HG02870 (cell line): ENCODE data around the gene HES7.
"Not testable (repeated sequence)": the region's sequence is repeated elsewhere in the genome, so short reads cannot be mapped to it uniquely, and the experiment has no call there.

ENCODE experiments used
- ATAC-seq: cut with Tn5 transposase; IDR thresholded peaks from one replicate; pipeline ENCODE4 v1.9.1; 2021; ENCODE audit warnings: mild to moderate bottlenecking, moderate library complexity; ENCODE audit not compliant: unreplicated experiment

HES7 gene

DNA sequence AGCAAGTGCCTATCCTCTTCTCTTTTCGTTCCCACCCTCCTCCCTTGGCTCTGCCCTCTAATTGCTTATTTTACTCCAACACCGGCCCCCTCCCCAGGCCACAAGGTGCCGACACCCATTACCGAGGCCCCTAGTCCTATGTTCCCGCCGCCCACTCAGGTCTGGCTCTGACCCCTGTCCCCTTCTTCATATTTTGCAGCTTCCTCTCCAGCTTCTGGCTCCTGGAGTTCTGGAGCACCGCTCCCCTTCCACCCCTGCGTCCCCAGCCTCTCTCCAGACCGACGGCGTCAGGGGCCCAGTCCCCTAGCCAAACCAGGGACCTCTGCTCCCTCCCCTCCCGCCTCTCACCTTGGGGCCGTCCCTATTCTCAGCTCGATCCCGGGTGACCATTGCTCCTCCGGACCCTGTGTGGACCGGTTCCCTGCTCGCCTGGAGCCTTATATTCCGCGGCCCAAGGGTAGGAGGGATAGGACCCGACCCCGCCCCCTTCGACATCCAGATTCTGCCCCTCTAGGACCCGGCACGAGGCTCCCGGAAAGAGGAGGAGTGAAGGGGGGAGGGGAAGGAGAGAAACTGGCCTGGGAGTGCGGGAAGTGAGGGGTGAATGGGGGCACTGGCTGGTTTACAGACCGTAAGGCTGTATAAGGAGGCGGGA, at the start of gene HES7:
HES7 (minus strand) TSS at position 412 of the 655 bp plus-strand sequence; CDS start at position 390, 22 bp downstream.
- no peak for ATAC-seq

- ATAC-seq = peak; percentile 68
These were observed 49.4 kb upstream of the HES7 start for GRCh38 chr17:8173056-8173870.

DNA sequence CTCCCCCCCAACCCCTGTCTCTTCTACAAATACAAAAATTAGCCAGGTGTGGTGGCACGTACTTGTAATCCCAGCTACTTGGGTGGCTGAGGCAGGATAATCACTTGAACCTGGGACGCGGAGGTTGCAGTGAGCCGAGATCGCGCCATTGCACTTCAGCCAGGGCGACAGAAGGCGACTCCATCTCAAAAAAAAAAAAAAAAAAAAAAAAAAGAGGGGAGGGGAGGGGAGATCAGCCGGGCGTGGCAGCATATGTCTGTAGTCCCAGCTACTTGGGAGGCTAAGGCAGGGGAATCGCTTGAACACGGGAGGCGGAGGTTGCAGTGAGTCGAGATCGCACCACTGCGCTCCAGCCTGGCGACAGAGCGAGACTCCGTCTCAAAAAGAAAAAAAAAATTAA, 46.3 kb upstream of the HES7 start:
- not testable (repeated sequence) for ATAC-seq

GRCh38 chr17:8167526-8167925, 43.6 kb upstream of the HES7 start:
- ATAC-seq = no peak

GRCh38 chr17:8166731-8167130, 42.8 kb upstream of the HES7 start:
- ATAC-seq = no peak

- ATAC-seq = no peak
These were observed 40.9 kb upstream of the HES7 start for GRCh38 chr17:8164815-8165131.

DNA sequence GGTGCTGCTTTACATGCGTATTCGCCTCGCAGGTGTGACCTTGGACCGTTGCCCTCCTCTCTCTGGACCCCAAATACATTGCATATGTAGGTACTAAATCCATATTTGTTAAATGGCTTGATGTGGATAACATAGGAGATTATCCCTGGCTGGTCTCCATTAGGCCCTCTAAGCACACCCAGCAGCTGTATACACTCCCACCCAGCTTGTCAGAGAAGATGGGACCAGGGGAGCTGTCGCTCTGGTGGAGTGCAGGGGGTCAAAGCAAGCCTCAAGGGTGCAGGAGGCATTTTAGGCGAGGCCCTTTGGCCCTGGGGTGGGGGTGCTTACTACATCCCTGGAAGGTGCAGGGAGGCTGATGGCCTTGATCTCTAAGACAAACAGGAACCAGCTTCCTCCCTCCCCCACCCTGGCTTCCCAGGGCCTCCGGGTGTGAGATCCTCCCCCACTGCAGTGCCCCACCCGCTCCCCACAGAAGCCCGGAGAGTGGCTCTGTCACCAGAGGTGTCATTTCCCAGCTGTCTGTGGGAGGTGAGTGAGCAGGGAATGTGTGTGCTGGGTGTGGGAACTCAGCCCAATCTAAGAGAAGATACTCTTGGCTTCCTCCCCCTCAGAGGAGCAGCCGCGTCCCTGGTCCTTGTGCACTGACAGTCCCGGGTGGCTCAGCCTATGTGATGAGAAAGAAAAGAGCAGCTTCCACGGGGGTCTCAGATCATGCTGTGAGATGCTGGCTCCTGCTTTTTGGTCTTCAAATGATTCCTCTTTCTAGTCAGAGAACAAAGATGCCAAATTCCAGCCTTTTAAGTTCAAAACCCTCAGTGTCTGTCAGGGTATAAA, 40.3 kb upstream of the HES7 start:
- no peak for ATAC-seq

DNA sequence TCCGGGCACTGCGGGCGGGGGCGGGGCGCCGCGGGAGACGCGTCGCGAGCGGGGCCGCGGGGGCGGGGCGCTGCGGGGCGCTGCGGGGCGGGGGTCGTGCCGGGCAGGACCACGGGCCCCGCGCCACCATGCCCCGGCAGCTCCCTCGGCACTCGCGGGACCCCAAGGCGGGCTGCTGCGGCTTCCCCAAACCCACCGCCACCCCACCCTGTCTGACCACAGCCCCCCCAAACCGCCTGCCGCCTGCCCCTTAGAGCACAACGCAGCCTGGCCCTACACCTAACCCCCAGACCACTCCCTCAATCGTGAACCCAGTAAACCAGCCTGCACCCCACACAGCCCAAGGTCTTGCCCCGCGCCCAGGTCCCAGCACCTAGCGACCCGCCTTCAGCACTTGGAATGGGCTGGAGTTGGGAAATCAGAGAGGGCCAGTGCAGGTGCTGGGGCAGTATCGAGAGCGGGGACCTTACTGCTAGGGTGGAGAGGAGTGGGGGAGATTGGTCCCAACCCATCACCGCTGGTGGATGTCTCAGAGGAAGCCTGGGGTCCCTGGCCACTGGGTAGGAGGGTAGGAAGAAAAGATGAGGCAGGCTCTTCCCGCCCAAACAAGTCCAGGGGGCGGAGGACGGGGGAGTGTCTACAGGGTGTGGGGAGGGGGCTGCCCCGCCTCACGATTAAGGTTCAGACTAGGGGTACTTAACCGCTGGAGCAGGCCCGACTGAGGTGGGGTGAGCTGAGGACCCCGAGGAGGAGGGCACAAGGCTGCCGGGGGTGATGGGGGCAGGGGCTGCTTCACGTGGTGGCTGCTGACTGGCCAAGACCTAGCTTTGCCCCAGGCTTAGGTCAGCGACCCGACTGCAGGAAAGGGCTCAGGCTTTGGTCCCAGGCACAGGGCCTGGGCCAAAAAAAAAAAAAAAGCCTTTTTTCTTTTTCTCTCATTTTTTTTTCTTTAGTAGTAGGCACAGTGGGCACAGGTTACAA, 39.4 kb upstream of the HES7 start:
- no peak for ATAC-seq

GRCh38 chr17:8162233-8162996, 38.5 kb upstream of the HES7 start, which contains the start of gene VAMP2:
Gene VAMP2 (minus strand): TSS chr17:8162948. CDS start chr17:8162879, 69 bp downstream.
- ATAC-seq = no peak

GRCh38 chr17:8161289-8162232, 37.7 kb upstream of the HES7 start:
- ATAC-seq = no peak

DNA sequence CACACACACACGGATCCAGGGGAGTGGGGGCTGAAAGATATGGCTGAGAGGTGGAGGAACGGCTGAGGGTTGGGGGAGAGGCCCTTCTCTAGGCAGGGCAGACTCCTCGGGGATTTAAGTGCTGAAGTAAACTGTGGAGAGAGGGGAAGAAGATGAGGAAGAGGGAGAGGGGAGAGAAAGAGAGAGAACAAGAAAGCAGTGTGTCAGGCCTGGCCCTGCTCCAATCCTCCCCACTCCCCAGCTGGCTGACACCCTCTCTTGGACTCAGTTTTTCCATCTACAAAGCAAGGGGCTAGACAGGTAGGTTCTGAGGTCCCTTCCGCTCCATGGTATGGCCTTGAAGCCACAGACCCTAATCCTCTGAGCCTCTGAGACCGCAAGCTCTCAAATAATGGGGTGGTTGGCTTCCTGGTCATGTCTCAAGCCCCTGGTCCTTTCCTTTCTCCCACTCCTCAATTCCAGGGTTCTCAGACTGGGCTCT, 36.9 kb upstream of the HES7 start:
- no peak for ATAC-seq

- no peak for ATAC-seq
These were observed 36.3 kb upstream of the HES7 start for GRCh38 chr17:8160224-8160577.

GRCh38 chr17:8159459-8160223, 35.7 kb upstream of the HES7 start:
- ATAC-seq = no peak

DNA sequence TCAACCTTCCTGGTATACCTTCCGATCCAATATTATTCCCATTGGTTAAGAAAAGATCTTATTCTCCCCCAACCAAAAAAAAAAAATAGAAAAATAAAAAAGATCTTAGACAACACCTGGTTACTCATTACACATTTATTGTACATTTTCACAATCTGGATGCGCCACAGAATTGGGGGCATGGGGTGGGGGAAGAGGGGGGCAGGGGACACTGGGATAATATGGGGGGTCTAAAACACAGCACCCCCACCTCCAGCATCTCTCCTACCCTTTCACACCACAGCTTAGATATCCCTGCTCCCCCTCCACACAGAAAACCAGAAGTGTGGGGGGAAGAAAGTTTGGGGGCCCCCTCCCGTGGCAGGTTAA, 35.1 kb upstream of the HES7 start:
- no peak for ATAC-seq

DNA sequence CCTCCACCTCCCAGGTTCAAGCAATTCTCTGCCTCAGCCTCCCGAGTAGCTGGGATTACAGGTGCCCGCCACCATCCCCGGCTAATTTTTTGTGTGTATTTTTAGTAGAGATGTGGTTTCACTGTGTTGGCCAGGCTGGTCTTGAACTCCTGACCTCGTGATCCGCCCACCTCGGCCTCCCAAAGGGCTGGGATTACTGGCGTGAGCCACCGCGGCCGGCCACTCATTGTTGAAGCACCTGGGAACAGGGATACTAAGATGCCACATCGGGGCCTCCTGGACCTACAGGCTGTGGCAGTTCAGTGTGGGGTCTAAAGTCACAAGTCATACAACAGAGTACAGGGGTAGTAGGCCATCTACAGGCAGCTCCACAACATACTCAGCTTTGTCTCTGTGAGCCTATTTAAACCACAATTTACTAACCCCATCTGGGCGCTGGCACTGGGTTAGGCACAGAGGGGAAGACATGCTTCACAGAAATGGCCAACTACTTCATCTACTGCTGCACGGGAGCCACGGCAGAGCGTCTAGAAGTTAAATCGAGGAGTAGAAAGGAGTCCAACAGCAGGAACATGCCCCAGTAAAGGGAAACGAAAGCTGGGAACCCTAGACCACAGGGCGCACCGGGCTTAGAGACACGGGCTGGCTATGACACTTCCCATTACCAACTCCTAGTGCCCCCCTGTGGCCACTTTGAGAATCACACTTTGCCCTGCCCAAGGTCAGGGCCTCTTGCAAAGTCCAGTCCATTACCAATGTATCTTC, 34.5 kb upstream of the HES7 start:
- no peak for ATAC-seq

- peak; percentile 79 for ATAC-seq
These were observed 32.5 kb upstream of the HES7 start for GRCh38 chr17:8156246-8156992.

DNA sequence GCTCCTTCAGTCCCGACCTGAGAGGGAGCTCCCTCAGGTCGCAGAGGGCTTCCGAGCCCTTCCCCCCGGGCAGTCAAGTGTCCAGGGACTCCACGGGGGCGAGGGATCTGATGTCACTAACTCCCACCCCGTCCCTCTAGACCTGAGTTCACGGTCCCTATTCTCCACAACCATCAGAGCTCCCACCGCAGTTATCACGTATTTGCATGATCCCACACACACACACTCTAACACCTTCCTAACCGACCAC, 32.0 kb upstream of the HES7 start:
- ATAC-seq = no peak
